ENCODE data around the gene RGS6.
"Not testable (repeated sequence)": the region's sequence is repeated elsewhere in the genome, so short reads cannot be mapped to it uniquely, and the experiment has no call there.

Gene RGS6

GRCh38 chr14:72443991-72444441 lies 511.8 kb downstream of the RGS6 start:
- in situ Hi-C loops (cut with HindIII; ENCODE audit: low sequenced_read_pairs), result loop anchor here (5.0 kb wide), 1 partner anchor 42 kb away; no protein-coding TSS in a partner anchor

- in situ Hi-C loops (cut with HindIII; ENCODE audit: low sequenced_read_pairs), result loop anchor here (5.0 kb wide), 1 partner anchor 42 kb away; no protein-coding TSS in a partner anchor
These were observed 512.5 kb downstream of the RGS6 start for GRCh38 chr14:72444701-72445100.

GRCh38 chr14:72448212-72448611 lies 516.0 kb downstream of the RGS6 start:
- in situ Hi-C loops (cut with HindIII; ENCODE audit: low sequenced_read_pairs), result no loop called here

DNA sequence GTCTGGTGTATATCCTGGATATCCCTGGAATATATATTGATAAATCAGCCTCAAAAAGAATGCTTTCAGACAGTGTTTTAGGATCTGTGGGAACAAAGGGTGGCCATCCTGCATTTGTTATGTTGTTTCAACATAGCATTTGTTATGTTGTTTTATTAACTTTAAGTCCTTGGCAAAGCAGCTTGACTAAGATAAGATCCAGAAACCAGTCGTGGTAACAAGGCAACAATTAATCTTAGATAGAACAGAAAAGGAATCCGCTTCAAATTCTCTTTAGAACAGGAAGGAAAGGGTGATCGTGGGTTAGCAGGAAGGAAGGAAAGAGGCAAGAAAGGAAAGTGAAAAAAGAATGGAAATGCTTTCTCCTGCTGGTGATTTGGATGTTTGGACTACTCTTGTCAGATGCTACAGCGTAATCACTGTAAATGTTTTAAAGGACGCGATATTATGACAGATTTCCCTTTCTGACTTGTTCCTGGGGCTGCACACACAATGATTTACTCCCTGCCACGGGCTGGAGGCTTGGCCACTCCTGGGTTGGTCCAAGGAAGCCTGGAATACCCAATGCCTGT lies 518.3 kb downstream of the RGS6 start:
- in situ Hi-C loops (cut with HindIII; ENCODE audit: low sequenced_read_pairs), result no loop called here

- in situ Hi-C loops (cut with HindIII; ENCODE audit: low sequenced_read_pairs), result no loop called here
These were observed 519.1 kb downstream of the RGS6 start for GRCh38 chr14:72451054-72451972.

DNA sequence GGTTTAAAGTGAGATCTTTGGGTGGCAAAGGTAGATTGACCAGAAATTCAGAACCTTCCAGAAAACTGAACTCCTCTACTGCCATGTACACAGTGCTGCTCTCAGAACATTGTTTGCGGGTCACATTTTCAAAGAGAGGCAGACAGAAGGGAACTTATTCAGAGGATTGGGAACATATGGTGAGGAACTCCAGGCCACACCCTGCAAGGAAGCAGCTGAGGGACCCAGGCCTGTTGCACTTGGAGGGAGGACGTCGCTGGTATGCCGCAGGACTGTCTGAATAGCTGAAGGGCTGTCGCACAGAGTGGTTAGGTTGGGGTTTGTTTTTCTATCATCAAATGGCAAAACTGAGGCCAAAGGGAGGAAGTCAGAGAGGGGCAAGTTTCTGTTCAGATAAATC lies 520.5 kb downstream of the RGS6 start:
- in situ Hi-C loops (cut with HindIII; ENCODE audit: low sequenced_read_pairs), result no loop called here

- in situ Hi-C loops (cut with HindIII; ENCODE audit: low sequenced_read_pairs), result no loop called here
These were observed 522.3 kb downstream of the RGS6 start for GRCh38 chr14:72454388-72455160.

GRCh38 chr14:72457641-72458040 lies 525.4 kb downstream of the RGS6 start:
- in situ Hi-C loops (cut with HindIII; ENCODE audit: low sequenced_read_pairs), result no loop called here

DNA sequence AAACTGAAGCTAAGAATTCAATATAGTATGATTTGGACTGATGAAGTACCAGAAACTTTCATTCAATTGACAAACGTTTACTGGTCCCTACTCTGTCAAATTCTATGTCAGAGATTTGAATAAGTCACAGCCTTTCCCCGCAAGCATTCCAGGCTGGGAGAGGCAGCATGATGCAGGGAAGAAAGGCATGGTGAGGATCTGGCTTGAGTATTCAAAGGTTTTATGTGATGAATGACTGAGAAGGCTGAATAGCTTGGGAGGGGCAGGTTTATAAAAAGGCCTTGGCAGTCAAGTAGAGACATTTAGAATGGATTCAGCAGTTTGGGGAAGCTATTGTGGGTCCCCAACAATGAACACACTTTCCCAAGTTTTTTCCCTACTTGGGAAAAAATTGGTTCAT lies 529.8 kb downstream of the RGS6 start:
- in situ Hi-C loops (cut with HindIII; ENCODE audit: low sequenced_read_pairs), result no loop called here

GRCh38 chr14:72463291-72463866 lies 531.1 kb downstream of the RGS6 start:
- in situ Hi-C loops (cut with HindIII; ENCODE audit: low sequenced_read_pairs), result no loop called here

GRCh38 chr14:72464226-72464625 lies 532.0 kb downstream of the RGS6 start:
- in situ Hi-C loops (cut with HindIII; ENCODE audit: low sequenced_read_pairs), result no loop called here

DNA sequence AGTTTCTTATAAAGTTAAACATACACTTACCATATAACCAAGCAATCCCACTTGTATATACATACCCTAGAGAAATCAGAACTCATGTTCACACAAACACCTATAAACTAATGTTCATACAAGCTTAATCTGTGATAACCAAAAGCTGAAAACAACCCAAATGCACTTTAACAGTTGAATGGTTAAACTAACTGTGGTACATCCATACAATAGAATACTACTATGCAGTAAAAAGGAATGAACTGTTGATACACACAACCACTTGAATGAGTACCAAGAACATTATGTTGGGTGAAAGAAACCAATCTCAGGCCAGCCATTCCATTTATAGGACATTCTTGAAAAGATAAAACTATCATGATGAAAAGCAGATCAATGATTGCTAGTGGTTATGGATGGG lies 534.1 kb downstream of the RGS6 start:
- in situ Hi-C loops (cut with HindIII; ENCODE audit: low sequenced_read_pairs), result no loop called here

GRCh38 chr14:72471346-72471745 lies 539.1 kb downstream of the RGS6 start:
- in situ Hi-C loops (cut with HindIII; ENCODE audit: low sequenced_read_pairs), result no loop called here

DNA sequence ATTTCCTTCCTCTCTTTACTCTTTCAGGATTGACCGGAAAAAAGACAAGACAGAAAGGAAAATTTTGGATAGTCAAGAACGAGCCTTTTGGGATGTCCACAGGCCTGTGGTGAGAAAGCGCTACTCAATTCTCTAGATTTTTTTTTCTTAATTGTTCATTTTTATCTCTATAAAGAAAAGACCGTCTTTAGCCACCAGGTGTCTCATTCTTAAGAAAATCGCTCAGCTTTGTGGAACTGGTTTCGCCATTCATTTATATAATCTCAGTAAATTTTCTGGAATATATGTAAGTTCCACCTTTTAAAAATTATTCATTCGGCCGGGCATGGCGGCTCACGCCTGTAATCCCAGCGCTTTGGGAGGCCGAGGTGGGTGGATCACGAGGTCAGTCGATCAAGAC lies 540.6 kb downstream of the RGS6 start:
- in situ Hi-C loops (cut with HindIII; ENCODE audit: low sequenced_read_pairs), result no loop called here

DNA sequence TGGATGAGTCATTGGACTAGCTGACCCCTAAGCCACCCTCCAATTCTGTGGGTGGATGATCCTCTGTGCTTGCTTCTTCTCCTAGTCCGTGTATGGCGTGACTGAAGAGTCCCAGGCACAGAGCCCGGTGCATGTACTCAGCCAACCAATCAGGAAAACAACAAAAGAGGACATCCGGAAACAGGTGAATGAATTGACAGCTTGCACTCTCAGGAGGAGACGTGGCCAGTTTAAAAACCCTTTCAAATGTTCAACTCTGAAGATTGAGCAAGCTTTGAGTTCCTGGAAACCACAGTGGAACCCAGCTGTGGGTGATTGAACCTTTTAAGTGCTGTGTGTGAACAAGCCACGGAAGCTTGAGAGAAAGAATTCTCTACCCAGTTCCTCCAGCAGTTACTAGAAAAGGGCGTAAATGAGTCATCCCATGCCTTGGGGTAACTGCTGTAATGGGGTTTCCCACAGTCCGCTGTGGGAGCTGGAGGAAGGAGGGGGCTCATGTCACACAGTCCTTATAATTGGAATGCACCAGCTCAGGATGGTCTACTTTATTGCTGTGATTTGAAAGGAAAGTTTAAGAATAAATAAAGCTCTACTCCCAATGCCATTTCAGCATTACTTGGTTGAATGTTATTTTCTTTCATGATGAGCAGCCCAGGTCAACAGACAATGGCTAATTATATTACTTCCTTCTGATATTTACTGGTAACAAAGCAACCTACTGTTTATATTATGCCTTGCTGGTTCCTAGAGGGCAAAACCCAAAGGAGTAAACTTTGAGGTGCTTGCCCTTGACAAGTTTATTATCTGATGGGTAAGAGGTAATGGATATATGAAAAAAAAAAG lies 544.6 kb downstream of the RGS6 start:
- in situ Hi-C loops (cut with HindIII; ENCODE audit: low sequenced_read_pairs), result no loop called here

GRCh38 chr14:72477578-72477977 lies 545.3 kb downstream of the RGS6 start:
- in situ Hi-C loops (cut with HindIII; ENCODE audit: low sequenced_read_pairs), result not testable (repeated sequence)

GRCh38 chr14:72478471-72478893 lies 546.3 kb downstream of the RGS6 start:
- in situ Hi-C loops (cut with HindIII; ENCODE audit: low sequenced_read_pairs), result no loop called here

DNA sequence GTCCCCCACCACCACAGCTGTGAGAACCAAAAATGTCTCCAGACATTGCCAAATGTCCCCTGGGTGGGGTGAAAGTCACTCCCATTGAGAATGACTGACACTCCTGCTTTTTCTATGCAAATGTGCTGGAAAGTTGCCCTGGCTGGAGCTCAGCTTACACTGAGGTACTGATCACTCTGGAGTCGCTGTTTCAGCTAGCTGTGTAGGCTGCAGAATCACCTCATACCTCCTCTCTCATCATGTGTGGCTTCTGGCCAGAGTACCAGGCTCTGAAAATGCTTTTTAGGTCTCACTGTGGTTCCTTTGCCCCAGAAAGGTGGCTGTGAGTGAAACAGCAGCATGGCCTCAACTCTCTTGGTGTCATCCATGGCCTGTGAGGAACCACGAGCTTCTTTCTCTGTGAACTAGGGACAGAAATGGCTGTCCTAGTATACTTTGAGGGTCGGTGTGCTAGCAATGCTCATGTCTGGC lies 547.3 kb downstream of the RGS6 start:
- in situ Hi-C loops (cut with HindIII; ENCODE audit: low sequenced_read_pairs), result no loop called here

GRCh38 chr14:72480464-72481243 lies 548.4 kb downstream of the RGS6 start:
- in situ Hi-C loops (cut with HindIII; ENCODE audit: low sequenced_read_pairs), result no loop called here

Measured in DLD1 (cell line).